RWPE1 (cell line): Measurements from ENCODE around the gene CORO2B.
A peak's percentile ranks its signal among the peaks of the same experiment; 100 is the strongest.

Source experiments
- CTCF ChIA-PET: fragments of 350-600 bp; sonication (Branson Sonifier 250); formaldehyde crosslinking; extraction: SDS; loops from one replicate; lab custom pipeline; 2021; lab: Yijun Ruan, JAX
- POLR2A ChIA-PET: fragments of 400-600 bp; formaldehyde crosslinking; extraction: SDS; loops from one replicate; lab custom pipeline; 2020; ENCODE audit warnings: antibody characterized with exemption; ENCODE audit not compliant: low non-redundant PET; lab: Yijun Ruan, JAX
- DNase-seq: peaks from one replicate; pipeline ENCODE4 v3.0.0; 2012; ENCODE audit warnings: low spot score
- H3K27ac ChIP-seq: fragments of 450-650 bp; 2 replicates; pipeline ENCODE4 v1.5.1; 2017
- TF ChIP-seq, protein P1 (sequence below): fragments of 450-650 bp; conservative IDR thresholded peaks from 2 replicates; pipeline ENCODE4 v1.5.1; 2017; ENCODE audit warnings: low read depth, mild to moderate bottlenecking

Gene CORO2B

DNA sequence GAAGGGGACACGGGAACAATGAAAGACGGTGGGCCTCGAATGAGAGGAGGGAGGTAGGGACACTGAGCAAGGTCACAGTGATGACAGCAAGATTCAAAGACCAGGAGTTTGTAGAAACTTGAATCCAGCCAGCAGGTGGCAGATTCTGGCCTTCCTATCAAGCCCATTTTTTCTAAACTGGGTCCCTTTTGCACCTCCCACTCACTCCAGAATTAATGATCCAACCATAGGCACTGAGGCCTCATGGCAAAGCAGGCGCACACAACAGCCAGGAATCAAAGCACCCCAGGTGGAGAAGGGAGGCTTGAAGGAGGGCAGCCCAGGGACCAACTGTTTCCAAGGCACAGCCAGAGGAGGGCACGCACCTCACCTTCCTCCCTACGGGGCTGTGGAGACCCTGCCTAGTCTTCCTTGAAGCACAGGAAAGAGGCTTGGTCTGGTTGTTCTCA is 151.7 kb downstream of the CORO2B start:
- H3K27ac ChIP-seq: peak overlapping the region; percentile 50; the same call in 1 of the 2 replicates

DNA sequence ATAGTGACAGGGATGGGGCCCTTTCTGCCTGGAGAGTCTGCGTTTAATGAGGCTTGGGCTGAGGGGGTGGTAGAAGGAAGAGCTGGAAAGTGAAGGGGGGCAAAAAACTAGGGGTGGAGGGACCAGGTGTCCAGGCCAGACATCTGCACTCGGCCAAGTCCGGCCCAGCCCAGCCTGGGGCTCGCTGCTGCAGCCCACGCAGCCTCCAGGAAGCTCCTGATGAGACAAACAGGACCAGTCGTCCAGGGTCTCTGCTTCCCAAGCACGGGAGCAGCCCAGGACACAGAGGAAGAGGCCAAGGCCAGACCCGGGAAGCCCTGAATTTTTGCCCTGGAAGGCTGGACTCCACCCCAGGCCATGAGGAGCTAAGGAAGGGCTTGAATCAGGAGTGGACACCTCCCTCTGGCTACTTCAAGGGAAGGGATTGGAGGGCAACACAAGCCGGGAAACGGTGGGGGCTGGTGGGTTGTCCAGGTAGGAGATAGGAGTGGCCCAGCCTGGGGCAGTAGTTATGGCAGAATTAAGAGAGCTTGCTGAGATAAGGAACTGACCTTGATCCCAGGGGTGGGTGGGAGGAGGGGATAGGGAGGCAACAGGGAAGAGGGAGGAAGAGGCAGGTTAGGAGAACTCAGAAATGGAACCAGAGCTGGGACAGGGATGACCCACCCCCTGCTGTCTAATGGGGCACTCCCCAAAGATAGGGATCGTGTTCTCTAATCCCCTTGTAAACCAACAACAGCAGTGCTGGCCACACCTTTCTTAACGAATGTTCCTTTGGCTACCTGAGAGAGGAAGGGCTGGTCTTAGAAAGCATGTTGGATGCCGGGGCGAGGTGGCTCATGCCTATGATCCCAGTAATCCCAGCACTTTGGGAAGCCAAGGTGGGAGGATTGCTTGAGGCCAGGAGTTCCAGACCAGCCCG is 152.4 kb downstream of the CORO2B start:
- TF ChIP-seq, protein P1, sequence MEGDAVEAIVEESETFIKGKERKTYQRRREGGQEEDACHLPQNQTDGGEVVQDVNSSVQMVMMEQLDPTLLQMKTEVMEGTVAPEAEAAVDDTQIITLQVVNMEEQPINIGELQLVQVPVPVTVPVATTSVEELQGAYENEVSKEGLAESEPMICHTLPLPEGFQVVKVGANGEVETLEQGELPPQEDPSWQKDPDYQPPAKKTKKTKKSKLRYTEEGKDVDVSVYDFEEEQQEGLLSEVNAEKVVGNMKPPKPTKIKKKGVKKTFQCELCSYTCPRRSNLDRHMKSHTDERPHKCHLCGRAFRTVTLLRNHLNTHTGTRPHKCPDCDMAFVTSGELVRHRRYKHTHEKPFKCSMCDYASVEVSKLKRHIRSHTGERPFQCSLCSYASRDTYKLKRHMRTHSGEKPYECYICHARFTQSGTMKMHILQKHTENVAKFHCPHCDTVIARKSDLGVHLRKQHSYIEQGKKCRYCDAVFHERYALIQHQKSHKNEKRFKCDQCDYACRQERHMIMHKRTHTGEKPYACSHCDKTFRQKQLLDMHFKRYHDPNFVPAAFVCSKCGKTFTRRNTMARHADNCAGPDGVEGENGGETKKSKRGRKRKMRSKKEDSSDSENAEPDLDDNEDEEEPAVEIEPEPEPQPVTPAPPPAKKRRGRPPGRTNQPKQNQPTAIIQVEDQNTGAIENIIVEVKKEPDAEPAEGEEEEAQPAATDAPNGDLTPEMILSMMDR: no peak
- peak; percentile 6 for DNase-seq
- H3K27ac ChIP-seq: no peak overlapping the region
- ChIA-PET POLR2A (no interaction called here), CTCF (interaction anchor here (0.6 to 1.3 kb wide), 8 partner anchors 28 to 194 kb away, joined by 3 to 9 read pairs (median 4); no protein-coding TSS in a partner anchor)

More for the DNA sequence above, 151.7 kb downstream of the CORO2B start:
- ChIA-PET POLR2A (no interaction called here), CTCF (interaction anchor here (1.3 to 1.9 kb wide), 2 partner anchors 146 to 194 kb away, joined by 5 to 9 read pairs; no protein-coding TSS in a partner anchor)
- peak; percentile 40 for DNase-seq
- TF ChIP-seq, protein P1: no peak; the same call in 1 of the 2 replicates

DNA sequence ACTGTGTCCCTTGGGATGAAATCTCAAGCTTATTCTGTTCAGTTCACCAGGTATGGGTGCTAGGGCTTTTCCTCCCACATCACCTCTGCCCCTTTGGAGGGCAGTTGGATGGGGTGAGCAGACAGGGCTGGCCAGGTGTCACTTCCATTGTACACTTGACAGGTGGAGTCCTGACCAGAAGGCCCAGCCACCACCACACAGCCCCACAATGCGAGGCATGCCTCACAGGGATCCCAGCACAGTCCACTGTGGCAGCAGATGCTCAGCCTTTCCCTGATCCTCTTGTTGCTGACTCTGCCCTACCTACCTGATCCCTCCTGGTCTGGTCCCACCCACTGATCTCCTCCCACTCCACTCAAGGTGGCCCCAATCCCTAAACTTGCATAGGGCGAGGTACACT is 153.7 kb downstream of the CORO2B start:
- no peak for DNase-seq
- TF ChIP-seq, protein P1: no peak
- POLR2A ChIA-PET: no interaction called here
- H3K27ac ChIP-seq: no peak overlapping the region
- CTCF ChIA-PET: interaction anchor here (1.0 kb wide), 1 partner anchor 143 kb away, joined by 3 read pairs; no protein-coding TSS in a partner anchor

DNA sequence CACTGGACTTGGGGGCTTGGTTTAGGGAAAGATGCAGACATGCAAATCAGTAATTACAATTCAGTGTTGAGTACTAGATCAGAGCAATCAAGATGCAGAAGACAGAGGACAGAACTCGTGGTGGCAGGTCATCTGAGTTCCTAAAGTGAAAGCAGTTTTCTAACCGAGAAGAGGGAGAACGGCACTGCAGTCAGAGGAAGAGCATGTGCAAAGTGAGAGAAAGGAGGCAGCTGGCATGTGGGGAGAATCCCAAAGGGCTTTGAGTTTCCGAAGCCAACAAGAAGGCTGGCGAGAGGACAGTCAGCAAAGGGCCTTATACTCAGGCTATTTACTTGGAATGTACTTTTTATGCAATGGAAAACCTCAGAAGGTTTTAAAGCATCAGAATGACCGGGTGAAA is 154.9 kb downstream of the CORO2B start:
- H3K27ac ChIP-seq: no peak overlapping the region
- CTCF ChIA-PET: interaction anchor here (0.7 to 2.0 kb wide), 2 partner anchors 142 to 238 kb away, joined by 5 to 8 read pairs; no protein-coding TSS in a partner anchor
- POLR2A ChIA-PET: no interaction called here
- no peak for DNase-seq
- TF ChIP-seq, protein P1: no peak

DNA sequence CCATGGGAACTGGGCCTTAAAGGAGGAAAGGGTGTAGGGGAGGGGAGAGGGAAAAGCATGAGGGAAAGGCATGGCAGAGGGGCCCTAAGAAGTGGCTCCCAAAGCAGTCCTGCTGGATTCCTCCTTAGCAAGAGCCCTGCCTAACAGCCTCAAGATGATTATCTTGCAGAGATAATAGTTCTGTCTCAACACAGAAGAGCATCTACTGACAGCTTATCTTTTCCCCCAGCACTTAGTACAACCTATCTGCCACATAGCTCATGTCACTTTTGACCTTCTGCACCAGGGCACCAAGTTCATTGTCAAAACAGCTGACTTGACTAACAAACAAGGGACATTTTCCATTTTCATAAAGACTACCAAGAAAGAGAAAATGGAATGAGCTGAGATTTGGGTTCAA is 155.6 kb downstream of the CORO2B start:
- ChIA-PET CTCF (interaction anchor here (0.6 to 2.0 kb wide), 3 partner anchors 61 to 191 kb away, joined by 3 to 9 read pairs (median 8); no protein-coding TSS in a partner anchor), POLR2A (no interaction called here)
- DNase-seq: no peak
- no peak overlapping the region for H3K27ac ChIP-seq
- TF ChIP-seq, protein P1: no peak

DNA sequence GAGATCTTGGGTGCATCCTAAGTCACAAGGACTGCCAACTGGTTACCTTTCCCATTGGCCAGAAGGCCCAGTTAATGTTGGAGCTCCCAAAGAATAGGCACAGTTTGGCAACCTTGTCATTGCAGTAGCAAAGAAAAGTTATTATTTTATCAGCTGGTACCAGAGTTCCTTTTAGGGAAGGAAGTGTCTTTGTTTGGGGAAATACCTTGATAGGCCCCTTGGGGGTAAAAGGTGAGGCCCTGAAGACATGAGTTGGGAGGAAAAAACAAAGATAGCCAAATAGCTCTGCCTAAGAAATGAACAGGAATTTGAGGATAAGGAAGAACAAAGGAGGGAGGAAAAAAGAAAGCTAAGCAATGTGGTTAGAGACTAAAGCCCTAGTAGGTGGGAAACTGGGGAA is 156.1 kb downstream of the CORO2B start:
- ChIA-PET CTCF (interaction anchor here (0.6 to 2.0 kb wide), 3 partner anchors 60 to 190 kb away, joined by 3 to 9 read pairs (median 8); no protein-coding TSS in a partner anchor), POLR2A (no interaction called here)
- no peak overlapping the region for H3K27ac ChIP-seq
- TF ChIP-seq, protein P1: no peak
- DNase-seq: no peak
